ENCODE data around the gene SLC41A3.
"Not testable (repeated sequence)": the region's sequence is repeated elsewhere in the genome, so short reads cannot be mapped to it uniquely, and the experiment has no call there.

The SLC41A3 gene

GRCh38 chr3:125965505-125965904 is 118.4 kb downstream of the SLC41A3 start (continued):
- TF ChIP-seq ZBTB26 (tag by site-specific recombination; optimal IDR thresholded peaks at IDR 0.05), result no peak
- no peak for TF ChIP-seq ZBTB20 (tag by site-specific recombination; IDR thresholded peaks at IDR 0.05)
- TF ChIP-seq ZSCAN16 (tag by site-specific recombination; IDR thresholded peaks at IDR 0.05), result no peak
- no peak for TF ChIP-seq ZNF529 (tag by site-specific recombination; IDR thresholded peaks at IDR 0.05; ENCODE audit: insufficient replicate concordance)
- TF ChIP-seq ZNF600 (tag by site-specific recombination; IDR thresholded peaks at IDR 0.05), result no peak
- TF ChIP-seq ZNF175 (tag by site-specific recombination; IDR thresholded peaks at IDR 0.05), result no peak
- TF ChIP-seq, protein P1, sequence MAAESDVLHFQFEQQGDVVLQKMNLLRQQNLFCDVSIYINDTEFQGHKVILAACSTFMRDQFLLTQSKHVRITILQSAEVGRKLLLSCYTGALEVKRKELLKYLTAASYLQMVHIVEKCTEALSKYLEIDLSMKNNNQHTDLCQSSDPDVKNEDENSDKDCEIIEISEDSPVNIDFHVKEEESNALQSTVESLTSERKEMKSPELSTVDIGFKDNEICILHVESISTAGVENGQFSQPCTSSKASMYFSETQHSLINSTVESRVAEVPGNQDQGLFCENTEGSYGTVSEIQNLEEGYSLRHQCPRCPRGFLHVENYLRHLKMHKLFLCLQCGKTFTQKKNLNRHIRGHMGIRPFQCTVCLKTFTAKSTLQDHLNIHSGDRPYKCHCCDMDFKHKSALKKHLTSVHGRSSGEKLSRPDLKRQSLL (tag by site-specific recombination; IDR thresholded peaks at IDR 0.05), result no peak
- TF ChIP-seq ZNF837 (tag by site-specific recombination; IDR thresholded peaks at IDR 0.05), result no peak
- no peak for TF ChIP-seq ZNF202 (tag by site-specific recombination; IDR thresholded peaks at IDR 0.05; ENCODE audit: borderline replicate concordance)

GRCh38 chr3:125963834-125964233 is 120.1 kb downstream of the SLC41A3 start:
- CTCF ChIA-PET, result not testable (repeated sequence)

GRCh38 chr3:125961289-125961589 is 122.7 kb downstream of the SLC41A3 start:
- Histone ChIP-seq H3K4me1 (ENCODE audit: control insufficient read depth, insufficient read depth, low read length) (no peaks in the 10 kb centered on the region), H3K9me3 (ENCODE audit: control insufficient read depth, insufficient read depth, low read depth, low read length) (no peaks in the 10 kb centered on the region), H3K36me3 (ENCODE audit: control insufficient read depth in 2 of 2, insufficient read depth in 1 of 2, low read length in 2 of 2) (no peaks in the 10 kb centered on the region), H3K27ac (ENCODE audit: extremely low read depth, low read depth, low read length) (no peak overlapping the region), H3K4me3 (ENCODE audit: low read depth, low read length) (no peak overlapping the region)
- ChIA-PET POLR2A (no interaction called here), CTCF (no interaction called here)
- TF ChIP-seq ZNF624 (tag by site-specific recombination; IDR thresholded peaks at IDR 0.05), result no peak
- TF ChIP-seq ZBTB48 (tag by site-specific recombination; IDR thresholded peaks at IDR 0.05), result no peak
- no peak for TF ChIP-seq GFI1B (tag by site-specific recombination; IDR thresholded peaks at IDR 0.05)
- no peak for TF ChIP-seq KLF16 (tag by site-specific recombination; IDR thresholded peaks at IDR 0.05)

More at GRCh38 chr3:125963834-125964233, 120.1 kb downstream of the SLC41A3 start:
- TF ChIP-seq REST (tag by site-specific recombination; IDR thresholded peaks at IDR 0.05), result peak; percentile 78
- POLR2A ChIA-PET; H3K4me3 ChIP-seq (ENCODE audit: low read depth, low read length); H3K9me3 ChIP-seq (ENCODE audit: control insufficient read depth, insufficient read depth, low read depth, low read length); H3K27ac ChIP-seq (ENCODE audit: extremely low read depth, low read depth, low read length); H3K36me3 ChIP-seq (ENCODE audit: control insufficient read depth in 2 of 2, insufficient read depth in 1 of 2, low read length in 2 of 2); H3K4me1 ChIP-seq (ENCODE audit: control insufficient read depth, insufficient read depth, low read length): not testable (repeated sequence)

GRCh38 chr3:125960456-125961288 is 123.3 kb downstream of the SLC41A3 start:
- ChIA-PET CTCF (no interaction called here), POLR2A (no interaction called here)
- TF ChIP-seq ZNF266 (tag by site-specific recombination; IDR thresholded peaks at IDR 0.05; ENCODE audit: low read depth), result no peak
- TF ChIP-seq, protein P2, sequence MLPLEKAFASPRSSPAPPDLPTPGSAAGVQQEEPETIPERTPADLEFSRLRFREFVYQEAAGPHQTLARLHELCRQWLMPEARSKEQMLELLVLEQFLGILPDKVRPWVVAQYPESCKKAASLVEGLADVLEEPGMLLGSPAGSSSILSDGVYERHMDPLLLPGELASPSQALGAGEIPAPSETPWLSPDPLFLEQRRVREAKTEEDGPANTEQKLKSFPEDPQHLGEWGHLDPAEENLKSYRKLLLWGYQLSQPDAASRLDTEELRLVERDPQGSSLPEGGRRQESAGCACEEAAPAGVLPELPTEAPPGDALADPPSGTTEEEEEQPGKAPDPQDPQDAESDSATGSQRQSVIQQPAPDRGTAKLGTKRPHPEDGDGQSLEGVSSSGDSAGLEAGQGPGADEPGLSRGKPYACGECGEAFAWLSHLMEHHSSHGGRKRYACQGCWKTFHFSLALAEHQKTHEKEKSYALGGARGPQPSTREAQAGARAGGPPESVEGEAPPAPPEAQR (tag by site-specific recombination; IDR thresholded peaks at IDR 0.05), result no peak
- no peak for TF ChIP-seq ELK4 (IDR thresholded peaks at IDR 0.05; ENCODE audit: borderline replicate concordance, low read depth, low read length)
- TF ChIP-seq ZNF416 (tag by site-specific recombination; IDR thresholded peaks at IDR 0.05), result no peak
- TF ChIP-seq ZNF544 (tag by site-specific recombination; IDR thresholded peaks at IDR 0.05), result no peak
- no peak for TF ChIP-seq ZNF335 (tag by site-specific recombination; conservative IDR thresholded peaks at IDR 0.05)
- TF ChIP-seq KLF7 (tag by site-specific recombination; IDR thresholded peaks at IDR 0.05; ENCODE audit: borderline replicate concordance), result no peak
- no peak for TF ChIP-seq ZNF391 (tag by site-specific recombination; IDR thresholded peaks at IDR 0.05; ENCODE audit: borderline replicate concordance, low read depth)

More at GRCh38 chr3:125960456-125961288, 123.3 kb downstream of the SLC41A3 start:
- Histone ChIP-seq H3K9me3 (ENCODE audit: control insufficient read depth, insufficient read depth, low read depth, low read length) (no peaks in the 10 kb centered on the region), H3K4me3 (ENCODE audit: low read depth, low read length) (no peak overlapping the region), H3K36me3 (ENCODE audit: control insufficient read depth in 2 of 2, insufficient read depth in 1 of 2, low read length in 2 of 2) (no peaks in the 10 kb centered on the region), H3K27ac (ENCODE audit: extremely low read depth, low read depth, low read length) (no peak overlapping the region), H3K4me1 (ENCODE audit: control insufficient read depth, insufficient read depth, low read length) (no peaks in the 10 kb centered on the region)

Measured in HEK293 (cell line).